Stimulated activated CD8-positive, alpha-beta memory T cell treated with anti-CD3 and anti-CD28 coated beads, Interleukin-12 subunit alpha, Interleukin-12 subunit beta, amount 100 ng/mL, for 24 hours (primary cell): ENCODE data around the gene SLC25A43.

ENCODE experiments used
- DNase-seq: peaks from one replicate; pipeline ENCODE4 v3.0.0-alpha.2; 2020; ENCODE audit errors: extremely low read depth

Gene SLC25A43

DNA sequence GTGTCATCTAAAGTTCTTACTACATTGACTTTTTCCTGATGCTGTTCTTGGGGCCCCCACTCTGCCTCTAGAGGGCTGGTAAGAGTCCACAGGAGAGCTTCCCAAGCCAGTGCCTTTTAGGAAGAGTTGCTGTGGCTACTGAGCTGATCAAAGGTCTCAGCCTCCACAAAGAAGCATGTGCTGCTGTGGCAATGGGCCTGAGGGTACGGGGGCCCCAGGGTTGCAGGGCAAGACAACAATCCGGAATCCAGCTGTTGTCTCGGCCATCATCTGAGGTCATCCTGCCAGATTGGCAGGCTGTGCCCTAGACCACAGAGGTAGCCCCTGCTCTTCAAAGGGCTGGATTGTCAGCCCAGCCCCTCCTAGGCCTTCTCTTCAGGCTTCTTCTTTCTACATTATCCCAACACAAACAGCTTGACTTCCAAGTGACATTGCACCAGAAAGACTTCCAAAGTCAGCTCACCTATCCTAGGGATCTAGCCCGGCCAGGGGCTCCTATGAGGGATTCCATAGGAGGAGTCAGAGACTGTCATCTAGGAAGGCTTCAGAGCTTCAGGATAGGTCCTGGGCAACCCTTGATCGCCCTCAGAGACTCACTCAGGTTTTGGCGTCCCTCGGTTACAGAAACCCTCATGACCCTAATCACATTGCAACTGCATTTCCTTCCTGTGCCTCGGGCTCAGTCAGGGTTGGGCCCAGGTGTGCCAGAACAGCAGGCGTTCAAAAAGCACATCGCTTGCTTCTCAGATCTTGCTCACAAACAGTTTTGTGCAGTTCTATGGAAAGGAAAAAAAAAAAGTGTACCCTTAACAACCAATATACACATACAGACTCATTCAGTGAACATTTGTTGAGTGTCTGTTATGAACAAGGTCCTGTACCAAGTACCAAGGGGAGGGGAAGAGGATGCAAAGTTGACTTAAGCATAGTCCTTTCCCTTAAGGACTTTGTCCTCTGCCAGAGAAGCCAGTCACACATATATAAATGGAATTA lies 96.9 kb downstream of the SLC25A43 start:
- DNase-seq, result no peak

DNA sequence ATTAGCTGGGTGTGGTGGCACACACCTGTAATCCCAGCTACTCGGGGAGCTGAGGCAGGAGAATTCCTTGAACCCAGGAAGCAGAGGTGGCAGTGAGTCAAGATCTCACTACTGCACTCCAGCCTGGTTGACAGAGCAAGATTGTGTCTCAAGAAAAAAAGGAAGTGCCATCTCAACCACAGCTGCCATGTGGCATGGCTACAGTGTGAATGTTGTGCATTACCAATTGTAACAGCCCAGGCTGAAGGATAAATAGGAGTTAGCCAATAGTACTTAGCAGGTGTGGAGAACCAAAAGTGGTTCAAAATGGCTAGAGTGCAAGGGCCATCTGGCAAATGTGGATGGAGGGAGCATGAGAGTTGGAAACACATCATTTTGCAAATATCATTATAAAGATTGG lies 98.0 kb downstream of the SLC25A43 start:
- no peak for DNase-seq

DNA sequence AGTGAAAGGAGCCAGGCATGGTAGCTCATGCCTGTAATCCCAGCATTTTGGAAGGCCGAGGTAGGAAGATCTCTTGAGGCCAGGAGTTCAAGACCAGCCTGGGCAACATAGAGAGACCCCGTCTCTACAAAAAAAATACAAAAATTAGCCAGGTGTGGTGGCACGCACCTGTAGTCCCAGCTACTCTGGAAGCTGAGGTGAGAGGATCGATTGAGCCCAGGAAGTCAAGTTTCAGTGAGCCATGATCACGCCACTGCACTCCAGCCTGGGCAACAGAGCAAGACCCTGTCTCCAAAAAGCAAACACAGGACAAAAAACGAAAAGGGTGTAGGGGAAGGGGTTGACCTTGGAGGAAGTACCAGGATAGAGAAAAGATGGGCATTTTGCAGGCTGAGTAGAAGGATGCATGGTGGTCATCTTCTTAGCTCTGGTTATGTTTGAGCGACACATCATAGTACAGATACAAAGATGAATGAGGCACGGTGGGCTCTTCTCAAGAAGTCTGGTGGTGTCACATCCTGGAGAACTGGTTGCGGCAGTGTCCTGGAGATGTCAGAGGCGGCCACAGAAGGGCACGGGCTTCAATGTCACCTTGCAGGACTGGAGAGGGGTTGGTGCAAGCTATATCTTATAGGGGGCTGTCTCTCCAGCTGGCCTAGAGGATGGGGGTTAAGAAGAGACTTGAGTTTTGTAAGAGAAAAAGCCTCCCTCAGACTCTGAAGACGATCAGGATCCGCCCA lies 101.1 kb downstream of the SLC25A43 start:
- no peak for DNase-seq

DNA sequence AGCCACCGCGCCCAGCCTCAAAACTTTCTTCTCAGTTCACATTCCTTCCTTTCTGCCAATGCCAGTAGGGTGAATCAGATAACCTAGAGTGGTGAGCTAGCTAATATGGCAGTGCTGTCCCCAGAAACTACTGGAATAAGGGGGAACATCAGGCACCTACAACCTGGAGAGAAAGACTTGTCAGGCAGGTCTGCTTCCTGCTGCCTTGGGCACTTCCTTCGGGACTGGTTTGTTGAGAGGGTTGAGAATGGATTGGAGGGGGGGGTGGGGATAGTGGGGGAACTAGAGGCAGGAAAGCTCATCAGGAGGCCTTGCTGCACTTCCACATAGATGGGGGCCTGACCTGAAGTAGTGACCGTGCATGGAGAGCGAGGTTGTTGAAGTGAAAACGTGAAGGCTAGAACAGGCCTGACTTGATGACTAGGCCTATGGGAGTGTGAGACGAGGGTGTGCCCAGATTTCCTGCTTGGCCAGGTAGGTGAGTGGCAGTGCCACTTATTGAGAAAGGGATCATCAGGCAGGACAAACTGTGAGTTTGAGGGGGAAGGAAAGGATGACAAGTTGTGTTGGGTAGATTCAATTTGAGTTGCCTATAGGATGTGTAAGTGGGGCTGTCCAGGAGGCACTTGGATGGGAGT lies 102.5 kb downstream of the SLC25A43 start:
- DNase-seq, result no peak

DNA sequence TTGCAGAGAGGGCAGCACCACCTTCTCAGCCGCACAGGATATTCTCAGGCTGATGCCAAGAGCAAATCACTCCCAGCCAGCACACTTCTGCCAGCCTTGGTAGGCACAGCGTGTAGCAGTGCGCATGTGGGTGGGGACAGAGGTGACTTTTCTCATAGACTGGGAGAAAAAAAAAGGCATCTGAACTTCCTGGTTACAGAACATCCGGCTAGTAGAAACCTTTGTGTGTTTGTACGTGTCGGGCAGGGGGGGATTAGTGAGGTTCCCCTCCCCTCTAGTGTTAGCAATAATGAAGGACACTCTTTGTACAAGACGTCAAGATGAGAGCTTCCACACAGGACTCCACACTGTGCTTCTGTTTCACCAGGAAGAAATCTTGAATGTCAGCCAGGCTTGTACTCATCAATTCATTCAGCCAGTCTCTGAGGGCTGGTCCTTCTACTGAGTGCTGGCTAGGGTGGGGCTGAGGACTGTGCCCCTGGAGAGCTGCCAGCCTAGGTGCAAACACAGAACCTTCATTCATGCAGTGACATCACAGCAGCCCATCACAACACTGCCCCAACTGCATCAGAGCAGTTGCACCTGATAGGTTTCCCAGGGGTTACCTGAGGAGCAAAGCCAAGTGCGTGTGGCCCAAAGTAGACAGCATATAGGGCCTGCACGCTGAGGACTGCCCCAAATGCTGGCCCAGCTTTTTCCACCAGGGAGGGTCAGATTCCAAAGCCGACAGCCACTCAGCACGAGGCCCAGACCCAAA lies 103.8 kb downstream of the SLC25A43 start:
- DNase-seq, result no peak

DNA sequence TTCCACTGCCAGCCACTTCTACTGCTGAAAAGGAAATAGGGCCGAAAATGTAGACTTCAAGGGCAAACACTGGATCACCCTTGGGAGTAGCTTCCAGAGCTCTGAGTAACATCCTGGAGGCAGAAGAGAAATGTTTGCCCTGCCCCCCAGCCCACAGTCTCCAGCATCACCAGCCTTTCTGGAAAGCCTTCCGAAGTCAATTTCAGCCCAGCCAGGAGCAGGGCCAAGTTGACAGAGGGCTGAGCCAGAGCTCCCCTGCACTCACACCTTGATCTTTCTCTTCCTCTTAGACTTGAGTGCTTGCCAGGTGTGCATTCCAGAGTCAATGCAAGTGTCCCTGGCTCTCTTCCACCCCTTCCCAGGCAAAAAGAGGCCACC lies 104.3 kb downstream of the SLC25A43 start:
- DNase-seq, result no peak
